Nephron progenitor cell (in vitro differentiated cells): Measurements from ENCODE around the gene HINT3.

Experiments used
- DNase-seq: peaks from one replicate; pipeline ENCODE4 v3.0.0; 2021
- H3K27ac Mint-ChIP-seq: 2 replicates; pipeline ENCODE4 v1.8.0; 2021; ENCODE audit warnings: mild to moderate bottlenecking, moderate library complexity, mixed read lengths
- H3K27me3 Mint-ChIP-seq: 2 replicates; pipeline ENCODE4 v1.8.0; 2021; ENCODE audit warnings: mild to moderate bottlenecking, low read depth, mixed read lengths; ENCODE audit not compliant: poor library complexity
- H3K36me3 Mint-ChIP-seq: 2 replicates; pipeline ENCODE4 v1.8.0; 2021; ENCODE audit warnings: low read depth, mixed read lengths
- H3K4me1 Mint-ChIP-seq: 2 replicates; pipeline ENCODE4 v1.8.0; 2021; ENCODE audit warnings: mixed read lengths
- H3K4me3 Mint-ChIP-seq: 2 replicates; pipeline ENCODE4 v1.8.0; 2021; ENCODE audit warnings: mild to moderate bottlenecking, moderate library complexity, mixed read lengths
- H3K9me3 Mint-ChIP-seq: 2 replicates; pipeline ENCODE4 v1.8.0; 2021; ENCODE audit warnings: mild to moderate bottlenecking, moderate library complexity, mixed read lengths
- CTCF ChIP-seq: fragments of 200-600 bp; sonication (generic); IDR thresholded peaks from 2 replicates; pipeline ENCODE4 v1.5.0; 2021; ENCODE audit warnings: antibody characterized with exemption

Gene HINT3

GRCh38 chr6:126026001-126026400 lies 69.4 kb downstream of the HINT3 start:
- DNase-seq: no peak
- H3K27me3 Mint-ChIP-seq: no peaks in the 10 kb centered on the region
- no peaks in the 10 kb centered on the region for H3K4me1 Mint-ChIP-seq
- no peak overlapping the region for H3K27ac Mint-ChIP-seq
- no peak overlapping the region for H3K4me3 Mint-ChIP-seq
- H3K9me3 Mint-ChIP-seq: no peaks in the 10 kb centered on the region
- H3K36me3 Mint-ChIP-seq: peaks cover 76% of the 10 kb centered on the region
- TF ChIP-seq CTCF: no peak

- no peaks in the 10 kb centered on the region for H3K4me1 Mint-ChIP-seq
- H3K4me3 Mint-ChIP-seq: no peak overlapping the region
- no peak for TF ChIP-seq CTCF
- H3K9me3 Mint-ChIP-seq: no peaks in the 10 kb centered on the region
- no peak overlapping the region for H3K27ac Mint-ChIP-seq
- DNase-seq: no peak
- peaks cover 61% of the 10 kb centered on the region for H3K36me3 Mint-ChIP-seq
- H3K27me3 Mint-ChIP-seq: no peaks in the 10 kb centered on the region
These were observed 71.0 kb downstream of the HINT3 start for GRCh38 chr6:126027601-126028000.
